ENCODE results near the gene SETD1B. TPM values are rescaled to one million over a fixed set of nuclear protein-coding genes. Genes with fewer than 3 reads are reported as not detected.
A peak's percentile ranks its signal among the peaks of the same experiment; 100 is the strongest.

Gene SETD1B
- total RNA-seq, 1 donor from 2014 or later, result 1.8 TPM

DNA sequence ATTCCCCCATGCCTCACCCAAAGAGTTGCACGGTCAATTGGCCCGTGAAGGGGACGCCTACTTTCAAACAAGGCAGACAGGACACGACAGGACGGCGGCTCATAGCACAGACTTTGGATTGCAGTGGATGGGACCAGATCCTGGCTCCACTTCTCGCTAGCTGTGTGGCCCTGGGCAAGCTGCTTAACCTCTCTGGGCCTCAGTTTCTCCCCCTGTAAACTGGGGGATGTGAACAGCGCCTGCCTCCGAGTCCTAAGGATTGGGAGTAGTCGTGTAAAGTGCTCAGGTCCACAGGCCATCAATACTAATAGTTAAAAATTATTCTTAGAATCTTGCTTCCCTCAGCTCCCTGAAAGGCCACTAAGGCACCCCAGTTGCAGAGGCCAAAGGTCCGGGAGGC is 23.4 kb upstream of the SETD1B start:
- no peak for DNase-seq (ENCODE audit: low spot score)
- no peaks in the 10 kb centered on the region for H3K9me3 ChIP-seq (ENCODE audit: low read depth)
- no peaks in the 10 kb centered on the region for H3K36me3 ChIP-seq
- peaks cover 13% of the 10 kb centered on the region for H4K20me1 ChIP-seq (ENCODE audit: low read depth)
- no peak overlapping the region for H2AFZ ChIP-seq (replicated peaks)
- no peak overlapping the region for H3K4me2 ChIP-seq
- Mint-ChIP-seq H3K27ac (no peak overlapping the region), H3K4me1 (peaks cover 21% of the 10 kb centered on the region), H3K9me3 (no peaks in the 10 kb centered on the region), H3K27me3 (ENCODE audit: insufficient read depth, low read depth) (peaks cover 7% of the 10 kb centered on the region), H3K4me3 (no peak overlapping the region), H3K36me3 (peaks cover 2% of the 10 kb centered on the region)
- TF ChIP-seq, protein P1, sequence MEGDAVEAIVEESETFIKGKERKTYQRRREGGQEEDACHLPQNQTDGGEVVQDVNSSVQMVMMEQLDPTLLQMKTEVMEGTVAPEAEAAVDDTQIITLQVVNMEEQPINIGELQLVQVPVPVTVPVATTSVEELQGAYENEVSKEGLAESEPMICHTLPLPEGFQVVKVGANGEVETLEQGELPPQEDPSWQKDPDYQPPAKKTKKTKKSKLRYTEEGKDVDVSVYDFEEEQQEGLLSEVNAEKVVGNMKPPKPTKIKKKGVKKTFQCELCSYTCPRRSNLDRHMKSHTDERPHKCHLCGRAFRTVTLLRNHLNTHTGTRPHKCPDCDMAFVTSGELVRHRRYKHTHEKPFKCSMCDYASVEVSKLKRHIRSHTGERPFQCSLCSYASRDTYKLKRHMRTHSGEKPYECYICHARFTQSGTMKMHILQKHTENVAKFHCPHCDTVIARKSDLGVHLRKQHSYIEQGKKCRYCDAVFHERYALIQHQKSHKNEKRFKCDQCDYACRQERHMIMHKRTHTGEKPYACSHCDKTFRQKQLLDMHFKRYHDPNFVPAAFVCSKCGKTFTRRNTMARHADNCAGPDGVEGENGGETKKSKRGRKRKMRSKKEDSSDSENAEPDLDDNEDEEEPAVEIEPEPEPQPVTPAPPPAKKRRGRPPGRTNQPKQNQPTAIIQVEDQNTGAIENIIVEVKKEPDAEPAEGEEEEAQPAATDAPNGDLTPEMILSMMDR (IDR thresholded peaks at IDR 0.05), result no peak
- TF ChIP-seq EZH2phosphoT487 (IDR thresholded peaks at IDR 0.05), result no peak
- no peak for TF ChIP-seq EZH2 (IDR thresholded peaks at IDR 0.05)
- H3F3A ChIP-seq (ENCODE audit: low read depth), result peaks cover 19% of the 10 kb centered on the region
- no peak overlapping the region for H3K4me3 ChIP-seq
- peaks cover 11% of the 10 kb centered on the region for H3K4me1 ChIP-seq
- H3K79me2 ChIP-seq (ENCODE audit: low read depth), result no peaks in the 10 kb centered on the region
- H3K27me3 ChIP-seq, result no peaks in the 10 kb centered on the region
- no peak overlapping the region for H3K9ac ChIP-seq
- H3K27ac ChIP-seq, result no peak overlapping the region

DNA sequence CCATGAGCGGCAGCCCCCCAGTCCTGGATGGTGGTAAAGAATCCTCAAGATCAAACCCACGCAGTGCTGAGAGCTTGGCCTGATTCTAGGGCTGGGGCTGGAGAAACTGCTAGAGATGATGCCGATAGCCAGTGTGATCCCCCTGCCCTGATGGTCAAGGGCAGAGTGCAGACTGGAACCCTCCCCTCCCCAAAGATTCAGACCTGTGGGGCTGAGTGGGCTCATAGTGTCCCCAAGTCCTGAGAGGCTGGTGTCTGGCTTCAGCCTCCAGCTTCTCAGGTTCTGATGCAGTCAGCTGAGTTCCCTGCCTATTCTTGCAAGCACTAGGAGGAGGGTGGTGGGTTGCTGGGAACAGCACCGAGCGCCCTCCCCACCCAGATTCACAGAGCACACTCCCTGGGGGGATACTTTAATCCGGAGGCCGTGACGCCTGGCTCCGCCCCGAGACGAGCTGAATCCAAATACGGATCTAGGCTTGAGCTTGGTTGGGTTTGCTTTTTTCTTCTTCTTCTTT is 22.3 kb upstream of the SETD1B start:
- Histone ChIP-seq H3K79me2 (ENCODE audit: low read depth) (no peaks in the 10 kb centered on the region), H3K4me3 (no peak overlapping the region), H3K36me3 (no peaks in the 10 kb centered on the region), H4K20me1 (ENCODE audit: low read depth) (peaks cover 13% of the 10 kb centered on the region), H3F3A (ENCODE audit: low read depth) (peaks cover 19% of the 10 kb centered on the region), H3K27me3 (no peaks in the 10 kb centered on the region), H3K27ac (peak overlapping the region; percentile 0), H3K4me1 (peaks cover 11% of the 10 kb centered on the region), H2AFZ (replicated peaks) (no peak overlapping the region), H3K9me3 (ENCODE audit: low read depth) (no peaks in the 10 kb centered on the region), H3K4me2 (peak overlapping the region; percentile 45), H3K9ac (no peak overlapping the region)
- peaks cover 2% of the 10 kb centered on the region for H3K36me3 Mint-ChIP-seq
- peak overlapping the region; percentile 48 for H3K27ac Mint-ChIP-seq
- H3K9me3 Mint-ChIP-seq, result no peaks in the 10 kb centered on the region
- H3K4me3 Mint-ChIP-seq, result peak overlapping the region; percentile 11
- H3K4me1 Mint-ChIP-seq, result peaks cover 21% of the 10 kb centered on the region
- peaks cover 7% of the 10 kb centered on the region for H3K27me3 Mint-ChIP-seq (ENCODE audit: insufficient read depth, low read depth)
- peak; percentile 46 for DNase-seq (ENCODE audit: low spot score)
- TF ChIP-seq, protein P1 (IDR thresholded peaks at IDR 0.05), result no peak
- TF ChIP-seq EZH2 (IDR thresholded peaks at IDR 0.05), result no peak
- no peak for TF ChIP-seq EZH2phosphoT487 (IDR thresholded peaks at IDR 0.05)

- Histone ChIP-seq H3K27ac (peak overlapping the region; percentile 0), H3K4me1 (peaks cover 11% of the 10 kb centered on the region), H3K36me3 (no peaks in the 10 kb centered on the region), H4K20me1 (ENCODE audit: low read depth) (peaks cover 13% of the 10 kb centered on the region), H3K9me3 (ENCODE audit: low read depth) (no peaks in the 10 kb centered on the region), H3K4me3 (no peak overlapping the region), H3K79me2 (ENCODE audit: low read depth) (no peaks in the 10 kb centered on the region), H3F3A (ENCODE audit: low read depth) (peaks cover 18% of the 10 kb centered on the region), H2AFZ (replicated peaks) (no peak overlapping the region), H3K4me2 (peak overlapping the region; percentile 45), H3K27me3 (no peaks in the 10 kb centered on the region), H3K9ac (no peak overlapping the region)
- DNase-seq (ENCODE audit: low spot score), result peak; percentile 6
- H3K36me3 Mint-ChIP-seq, result peaks cover 2% of the 10 kb centered on the region
- TF ChIP-seq EZH2 (IDR thresholded peaks at IDR 0.05) (no peak), EZH2phosphoT487 (IDR thresholded peaks at IDR 0.05) (no peak)
- TF ChIP-seq, protein P1 (IDR thresholded peaks at IDR 0.05), result no peak
- peak overlapping the region; percentile 48 for H3K27ac Mint-ChIP-seq
- peaks cover 7% of the 10 kb centered on the region for H3K27me3 Mint-ChIP-seq (ENCODE audit: insufficient read depth, low read depth)
- H3K4me3 Mint-ChIP-seq, result peak overlapping the region; percentile 11
- peaks cover 21% of the 10 kb centered on the region for H3K4me1 Mint-ChIP-seq
- no peaks in the 10 kb centered on the region for H3K9me3 Mint-ChIP-seq
Measured at GRCh38 chr12:121781998-121782979, 21.5 kb upstream of the SETD1B start.
